ENCODE data around the gene SCAF8. TPM values are rescaled to one million over a fixed set of nuclear protein-coding genes. Genes with fewer than 3 reads are reported as not detected.

SCAF8 gene
- total and polyA plus RNA-seq, 2 of the 4 experiments (the other 2 are of a cell fraction), result 16.1 to 23.5 TPM

GRCh38 chr6:154757352-154758050 is 24.3 kb downstream of the SCAF8 start:
- H3K18ac ChIP-seq (ENCODE audit: low read depth, low read length), result no peak overlapping the region
- H4K91ac ChIP-seq (ENCODE audit: insufficient read depth, low read depth, low read length), result no peak overlapping the region
- H3K27me3 ChIP-seq (ENCODE audit: control insufficient read depth, insufficient read depth, low read length), result no peaks in the 10 kb centered on the region
- no peak overlapping the region for H2BK20ac ChIP-seq (ENCODE audit: low read depth, low read length)
- H3K4me2 ChIP-seq (ENCODE audit: low read depth, low read length), result no peak overlapping the region
- H3K4me1 ChIP-seq (ENCODE audit: control insufficient read depth, insufficient read depth, low read length), result peaks cover 3% of the 10 kb centered on the region
- peaks cover 94% of the 10 kb centered on the region for H4K20me1 ChIP-seq (ENCODE audit: insufficient read depth, low read length)
- TF ChIP-seq NFE2L2 (IDR thresholded peaks at IDR 0.05; ENCODE audit: low read depth, low read length), result no peak
- no peak for TF ChIP-seq POLR2A (IDR thresholded peaks at IDR 0.05; ENCODE audit: low read depth, low read length)
- TF ChIP-seq USF2 (IDR thresholded peaks at IDR 0.05; ENCODE audit: low read depth, low read length), result no peak
- TF ChIP-seq ELK1 (IDR thresholded peaks at IDR 0.05; ENCODE audit: borderline replicate concordance, low read depth, low read length), result no peak
- no peak for TF ChIP-seq MXI1 (IDR thresholded peaks at IDR 0.05; ENCODE audit: borderline replicate concordance, low read depth, low read length)
- no peak for TF ChIP-seq CEBPB (IDR thresholded peaks at IDR 0.05; ENCODE audit: low read depth, low read length)
- no peak for TF ChIP-seq CHD1 (IDR thresholded peaks at IDR 0.05; ENCODE audit: low read depth, low read length)
- TF ChIP-seq CTCF (conservative IDR thresholded peaks at IDR 0.05; ENCODE audit: low read depth, low read length), result no peak
- TF ChIP-seq MAZ (IDR thresholded peaks at IDR 0.05; ENCODE audit: borderline replicate concordance, low read depth, low read length), result no peak
- TF ChIP-seq RFX5 (IDR thresholded peaks at IDR 0.05; ENCODE audit: low read depth, low read length), result no peak
- TF ChIP-seq BHLHE40 (IDR thresholded peaks at IDR 0.05; ENCODE audit: low read depth, low read length), result no peak
- TF ChIP-seq FOS (IDR thresholded peaks at IDR 0.05; ENCODE audit: low read depth, low read length), result no peak
- no peak for TF ChIP-seq MAFK (IDR thresholded peaks at IDR 0.05; ENCODE audit: low read depth, low read length)
- peaks cover 13 to 57% of the 10 kb centered on the region in 2 experiments for H3K79me1 ChIP-seq (ENCODE audit: low read depth in 1 of 2, low read length in 2 of 2)
- intact Hi-C loops (cut with micrococcal nuclease), result no loop called here
- H3K9me1 ChIP-seq (ENCODE audit: insufficient read depth, low read length), result peaks cover 11% of the 10 kb centered on the region
- H3K4ac ChIP-seq (ENCODE audit: low read depth, low read length), result no peak overlapping the region
- no peak overlapping the region for H2AK9ac ChIP-seq (replicated peaks; ENCODE audit: low read depth, low read length, poor library complexity)
- H3K56ac ChIP-seq (ENCODE audit: extremely low read depth, insufficient read depth, low read length), result no peak overlapping the region
- no CpG with 5 or more reads among the region's 3 CpGs for WGBS, 2 experiments (ENCODE audit: extremely low coverage in 2 of 2, insufficient read length in 1 of 2)
- ATAC-seq (ENCODE audit: low read depth), result no peak
- H4K5ac ChIP-seq (ENCODE audit: low read depth, low read length), result no peak overlapping the region
- no peak overlapping the region for H2BK15ac ChIP-seq (ENCODE audit: low read depth, low read length)
- no peak overlapping the region for H2AFZ ChIP-seq (replicated peaks; ENCODE audit: low read length, poor library complexity)
- H3K23ac ChIP-seq (ENCODE audit: low read depth, low read length), result no peak overlapping the region
- H3K27ac ChIP-seq (ENCODE audit: insufficient read depth, low read length), result no peak overlapping the region
- H3K4me3 ChIP-seq (ENCODE audit: insufficient read depth, low read depth, low read length), result no peak overlapping the region
- dilution Hi-C loops (cut with HindIII; ENCODE audit: low sequenced_read_pairs, unreplicated experiment), result no loop called here
- no peak overlapping the region for H4K8ac ChIP-seq (ENCODE audit: low read depth in 2 of 2, low read length in 2 of 2)
- H2AK5ac ChIP-seq (ENCODE audit: low read depth, low read length), result no peak overlapping the region
- DNase-seq, result no peak
- H3K9ac ChIP-seq (ENCODE audit: low read depth, low read length), result no peak overlapping the region
- H3K9me3 ChIP-seq (ENCODE audit: control insufficient read depth, insufficient read depth, low read length), result no peaks in the 10 kb centered on the region
- in situ Hi-C loops (cut with MboI; ENCODE audit: low sequenced_read_pairs), result no loop called here
- ChIA-PET CTCF (no interaction called here), POLR2A (ENCODE audit: unreplicated experiment) (no interaction called here)
- no peak overlapping the region for H2BK120ac ChIP-seq (ENCODE audit: low read depth, low read length)
- no peak overlapping the region for H2BK5ac ChIP-seq (ENCODE audit: low read depth, low read length, poor library complexity, severe bottlenecking)
- no peak overlapping the region for H3K14ac ChIP-seq (replicated peaks; ENCODE audit: low read depth, low read length)
- BruUV-seq (replicated peaks), result no TSS peak
- peaks cover 2% of the 10 kb centered on the region; the same call in 1 of the 2 replicates for H3K36me3 ChIP-seq (ENCODE audit: control insufficient read depth, insufficient read depth, low read length)
